C1 segment of cervical spinal cord (tissue), 14 donors: ENCODE measurements around the gene IFNL1.
"Not testable (repeated sequence)": the region's sequence is repeated elsewhere in the genome, so short reads cannot be mapped to it uniquely, and the experiment has no call there.

Experiments
- DNase-seq, 14 donors: peaks; one replicate each; lab custom pipeline; 2025; lab: John Stamatoyannopoulos, UW

IFNL1 gene

DNA sequence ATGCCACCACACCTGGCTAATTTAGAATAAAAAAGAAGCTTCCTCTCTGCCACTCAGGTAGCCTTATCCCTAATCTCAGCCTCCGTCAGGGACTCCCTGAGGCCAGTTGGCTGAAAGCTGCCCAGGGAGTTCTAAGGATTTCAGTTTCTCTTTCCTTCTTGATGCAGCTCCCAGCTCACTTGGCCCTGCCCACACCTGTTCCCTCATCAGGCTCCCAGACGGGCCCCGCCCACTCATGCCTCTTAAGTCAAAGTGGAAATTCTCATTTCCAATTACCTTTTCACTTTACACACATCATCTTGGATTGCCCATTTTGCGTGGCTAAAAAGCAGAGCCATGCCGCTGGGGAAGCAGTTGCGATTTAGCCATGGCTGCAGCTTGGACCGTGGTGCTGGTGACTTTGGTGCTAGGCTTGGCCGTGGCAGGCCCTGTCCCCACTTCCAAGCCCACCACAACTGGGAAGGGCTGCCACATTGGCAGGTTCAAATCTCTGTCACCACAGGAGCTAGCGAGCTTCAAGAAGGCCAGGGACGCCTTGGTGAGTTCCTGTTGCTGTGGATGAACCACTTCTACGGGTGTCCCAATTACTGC, at the start of gene IFNL1:
TSS of gene IFNL1 (plus strand) at position 353 of the 591 bp plus-strand sequence. CDS start at position 368, 15 bp downstream.
- DNase-seq: no peak

DNA sequence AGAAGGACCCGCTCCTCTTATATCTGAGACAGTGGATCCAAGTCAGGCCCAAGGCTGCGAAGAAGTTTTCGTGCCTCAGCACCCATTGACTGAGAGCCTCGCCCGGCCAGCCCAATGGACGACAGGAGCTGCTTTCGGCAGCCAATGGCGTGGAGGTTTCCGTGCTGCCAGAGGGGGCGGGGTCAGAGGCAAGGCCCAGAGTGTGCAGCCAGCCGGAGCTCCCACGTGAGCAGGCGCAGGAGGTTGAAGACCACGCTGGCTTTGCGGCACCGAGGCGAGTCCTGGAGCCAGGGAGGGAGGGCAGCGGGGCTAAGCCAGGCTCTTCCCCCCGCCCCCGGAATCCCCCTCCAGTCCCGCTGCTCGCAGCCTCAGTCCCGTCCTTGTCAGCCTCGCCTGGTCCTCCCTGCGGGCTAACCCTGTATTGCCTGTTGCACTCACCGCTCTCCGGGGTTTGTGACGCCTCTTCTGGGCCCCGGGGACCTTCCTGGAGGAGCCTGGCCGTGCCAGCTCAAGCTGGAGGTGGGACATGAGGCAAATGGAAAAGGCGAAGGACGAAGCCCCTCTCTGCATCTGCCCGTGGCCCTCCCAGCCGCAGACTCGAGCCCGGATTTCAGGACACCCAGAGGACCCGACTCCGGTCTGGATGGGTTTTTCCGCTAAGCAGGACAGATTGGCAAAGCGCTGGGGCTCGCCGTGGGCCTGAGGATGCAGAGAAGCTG, 49.1 kb upstream of the IFNL1 start:
- peak in 4 of 14 donors; percentile 1 to 32 (median 4) for DNase-seq

DNA sequence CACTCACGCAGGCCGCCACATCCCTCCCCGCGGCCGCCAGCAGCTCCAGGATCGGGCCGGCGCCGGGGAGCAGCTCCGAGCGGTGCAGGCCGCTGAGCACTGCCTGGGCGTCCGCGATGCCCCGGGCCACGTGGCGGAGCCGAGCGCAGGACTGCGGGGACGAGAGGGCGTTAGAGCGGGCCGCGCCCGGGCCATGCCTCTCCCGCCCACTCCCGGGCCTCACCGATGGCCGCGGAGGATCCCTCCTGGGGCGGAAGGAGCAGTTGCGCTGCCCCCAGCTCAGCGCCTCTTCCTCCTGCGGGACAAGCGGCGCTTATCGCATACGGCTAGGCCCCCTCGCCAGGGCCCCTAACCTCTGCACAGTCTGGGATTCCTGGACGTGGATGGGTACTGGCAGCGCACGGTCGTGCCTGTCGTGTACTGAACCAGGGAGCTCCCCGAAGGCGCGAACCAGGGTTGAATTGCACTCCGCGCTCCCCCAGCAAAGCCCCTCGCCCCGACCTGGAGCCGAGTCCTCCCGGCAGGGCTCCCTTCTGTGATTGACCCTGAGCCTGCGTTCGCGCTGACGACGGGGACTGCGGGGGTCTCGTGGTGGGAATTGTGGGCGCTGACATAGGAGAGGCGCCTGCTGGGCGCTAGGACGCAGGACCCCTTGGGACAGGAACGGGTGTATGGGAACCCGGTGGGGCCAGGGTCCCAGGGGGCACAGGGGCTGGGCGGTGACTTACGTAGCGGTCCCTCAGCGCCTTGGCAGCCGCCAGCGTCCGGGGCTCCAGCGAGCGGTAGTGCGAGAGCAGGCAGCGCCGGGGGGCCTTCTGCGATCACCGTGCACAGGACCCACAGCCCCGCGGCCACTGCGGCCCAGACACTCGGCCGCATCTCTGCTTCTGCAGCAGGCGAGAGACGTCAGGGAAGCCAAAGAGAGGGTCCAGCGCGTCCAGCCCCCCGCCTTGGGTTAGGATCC, 48.2 kb upstream of the IFNL1 start:
- peak in 1 of 14 donors; percentile 3 for DNase-seq

DNA sequence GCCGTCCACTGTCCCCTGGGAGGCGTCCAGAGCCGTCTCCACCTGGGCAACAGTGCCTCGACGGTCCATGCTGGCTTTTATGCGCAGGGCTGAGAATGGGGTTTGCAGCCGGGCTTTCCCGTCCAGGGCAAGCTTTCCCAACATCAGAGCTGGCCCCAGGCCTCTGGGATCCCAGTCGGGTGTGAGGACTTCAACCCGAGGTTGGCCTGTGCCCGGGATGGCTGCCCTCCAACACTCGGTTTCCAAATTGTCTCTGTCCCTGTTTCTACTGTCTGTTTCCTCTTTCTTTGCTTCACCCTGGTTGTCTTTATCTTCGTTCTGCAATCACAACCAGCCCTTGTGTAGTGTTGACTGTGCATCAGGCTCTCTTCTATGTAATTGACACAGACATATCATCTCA, 47.4 kb upstream of the IFNL1 start, which contains the start of gene IFNL4:
TSS of gene IFNL4 (minus strand) at position 51 of the 400 bp plus-strand sequence.
- DNase-seq: no peak

DNA sequence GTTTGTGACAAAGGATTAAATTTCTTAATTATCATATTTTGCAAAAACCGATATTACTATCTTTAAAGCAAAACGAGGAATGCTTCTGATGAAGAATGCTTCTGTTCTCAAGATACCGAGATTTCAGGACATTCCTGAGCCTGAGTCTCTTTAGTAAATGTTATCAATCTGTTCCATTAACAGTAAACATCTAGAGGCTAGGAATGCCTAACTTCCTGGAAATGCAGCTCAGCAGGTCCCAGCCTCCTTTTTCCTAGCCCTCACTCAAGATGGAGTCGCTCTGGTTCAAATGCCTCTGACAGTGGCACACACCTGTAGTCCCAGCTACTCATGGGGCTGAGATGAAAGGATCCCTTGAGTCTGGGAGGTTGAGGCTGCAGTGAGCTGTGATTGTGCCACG, 45.1 kb upstream of the IFNL1 start:
- no peak for DNase-seq

DNA sequence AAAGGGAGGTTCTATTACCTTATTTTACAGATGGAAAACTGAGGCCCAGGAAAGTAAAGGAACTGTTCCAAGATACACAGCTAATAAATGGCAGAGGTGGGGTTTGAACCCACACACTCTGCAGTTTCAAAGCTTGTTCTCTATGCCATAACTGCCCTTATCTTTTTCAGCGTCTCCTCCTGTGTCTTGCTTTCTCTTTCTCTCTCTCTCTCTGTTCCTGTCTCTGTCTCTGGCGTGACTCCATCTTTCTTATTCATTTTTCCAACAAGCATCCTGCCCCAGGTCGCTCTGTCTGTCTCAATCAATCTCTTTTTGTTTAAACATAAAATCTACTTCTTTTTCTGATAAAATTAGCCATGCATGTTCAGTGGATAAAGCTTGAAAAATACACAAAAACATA, 44.4 kb upstream of the IFNL1 start:
- no peak for DNase-seq

DNA sequence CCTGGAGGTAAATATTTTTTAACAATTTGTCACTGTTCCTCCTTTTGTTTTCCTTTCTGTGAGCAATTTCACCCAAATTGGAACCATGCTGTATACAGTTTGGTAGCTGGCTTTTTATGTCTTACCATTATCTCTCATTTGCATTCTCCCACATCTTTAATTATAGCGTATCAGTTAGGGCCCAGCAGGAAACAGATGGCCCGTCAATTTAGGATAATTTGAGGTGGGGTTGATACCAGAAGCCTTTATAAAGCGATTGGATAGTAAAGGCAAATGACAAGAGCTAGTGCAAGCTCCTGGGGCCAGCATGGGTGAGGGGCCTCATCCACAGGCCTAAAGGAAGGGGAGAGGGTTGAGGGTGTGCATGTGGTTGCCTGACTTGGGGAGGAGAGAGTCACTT, 43.7 kb upstream of the IFNL1 start:
- DNase-seq: no peak

DNA sequence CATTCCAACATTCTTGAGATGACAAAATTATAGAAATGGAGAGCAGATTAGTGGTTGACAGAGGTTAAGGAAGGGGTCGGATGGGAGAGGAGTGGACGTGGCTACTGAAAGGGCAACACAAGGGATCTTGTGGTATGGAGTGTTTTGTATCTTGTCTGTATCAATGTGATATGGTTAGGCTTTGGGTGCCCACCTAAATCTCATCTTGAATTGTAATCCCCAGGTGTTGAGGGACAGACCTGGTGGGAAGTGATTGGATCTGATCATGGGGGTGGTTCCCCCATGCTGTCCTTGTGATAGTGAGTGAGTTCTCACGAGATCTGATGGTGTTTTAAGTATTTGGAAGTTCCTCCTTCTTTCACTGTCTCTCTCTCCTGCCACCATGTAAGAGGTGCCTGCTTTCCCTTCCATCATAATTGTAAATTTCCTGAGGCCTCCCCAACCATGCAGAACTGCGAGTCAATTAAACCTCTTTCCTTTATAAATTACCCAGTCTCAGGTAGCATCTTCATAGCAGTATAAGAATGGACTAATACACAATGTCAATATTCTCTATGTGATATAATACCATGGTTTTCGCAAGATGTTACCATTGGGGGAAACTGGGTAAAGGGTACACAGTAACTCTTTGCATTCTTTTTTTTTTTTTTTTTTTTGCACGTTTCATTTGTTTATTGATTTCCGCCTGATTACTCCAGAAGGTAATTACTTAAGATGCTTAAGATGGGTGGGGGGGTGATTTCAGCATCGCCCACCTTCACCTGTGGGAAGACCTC, 42.6 kb upstream of the IFNL1 start:
- no peak for DNase-seq

DNA sequence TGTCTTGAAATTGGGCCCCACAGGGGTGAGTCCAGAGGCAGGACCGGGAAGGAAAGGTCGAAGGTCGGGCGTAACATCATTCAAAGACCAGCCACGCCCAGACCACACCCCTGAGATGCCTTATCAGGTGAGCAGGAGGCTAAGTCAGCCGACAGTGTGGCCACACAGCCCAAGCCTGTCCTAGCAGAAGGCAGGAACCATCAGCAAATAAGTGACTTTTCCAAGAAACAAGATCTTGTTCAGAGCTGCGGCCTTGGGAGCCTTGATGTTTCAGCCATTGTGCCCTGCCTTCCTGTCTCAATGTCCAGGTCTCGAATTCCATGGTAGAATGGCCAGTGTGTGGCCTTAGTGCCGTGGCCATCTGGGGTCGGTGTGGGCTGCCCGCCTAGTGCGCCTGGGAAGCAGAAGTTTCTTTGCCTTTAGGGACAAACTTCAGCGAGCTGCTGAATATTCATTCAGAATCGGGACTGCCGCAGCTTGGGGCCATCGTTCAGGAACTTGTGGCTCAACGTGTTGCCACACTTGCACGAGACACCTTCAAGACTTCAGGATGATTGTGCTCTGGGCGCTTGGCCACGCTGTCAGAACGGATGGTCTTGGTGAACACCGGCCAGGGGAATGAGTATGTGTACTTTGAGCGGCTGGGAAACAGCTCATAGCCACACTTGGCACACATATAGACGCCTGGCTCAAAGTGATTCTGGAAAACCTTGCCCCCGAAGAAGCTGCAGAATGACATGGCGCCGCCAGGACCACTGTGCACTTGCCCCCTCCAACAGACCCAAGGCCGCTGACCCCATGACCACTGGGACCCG, 41.5 kb upstream of the IFNL1 start:
- DNase-seq: no peak

DNA sequence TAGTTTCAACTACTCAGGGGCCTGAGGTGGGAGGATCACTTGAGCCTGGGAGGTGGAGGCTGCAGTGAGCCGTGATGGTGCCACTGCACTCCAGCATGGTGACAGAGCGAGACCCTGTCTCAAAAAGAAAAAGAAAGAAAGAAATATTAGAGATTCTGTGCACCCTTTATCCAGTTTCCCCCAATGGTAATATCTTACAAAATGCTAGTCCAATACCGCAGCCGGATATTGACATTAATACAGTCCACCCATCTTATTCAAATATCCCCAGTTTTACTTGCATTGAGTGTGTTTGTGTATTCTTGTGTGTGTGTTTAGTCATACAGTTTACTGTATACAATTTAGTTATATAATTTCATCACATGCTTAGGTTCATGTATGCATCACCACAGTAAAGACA, 39.0 kb upstream of the IFNL1 start:
- no peak for DNase-seq

DNA sequence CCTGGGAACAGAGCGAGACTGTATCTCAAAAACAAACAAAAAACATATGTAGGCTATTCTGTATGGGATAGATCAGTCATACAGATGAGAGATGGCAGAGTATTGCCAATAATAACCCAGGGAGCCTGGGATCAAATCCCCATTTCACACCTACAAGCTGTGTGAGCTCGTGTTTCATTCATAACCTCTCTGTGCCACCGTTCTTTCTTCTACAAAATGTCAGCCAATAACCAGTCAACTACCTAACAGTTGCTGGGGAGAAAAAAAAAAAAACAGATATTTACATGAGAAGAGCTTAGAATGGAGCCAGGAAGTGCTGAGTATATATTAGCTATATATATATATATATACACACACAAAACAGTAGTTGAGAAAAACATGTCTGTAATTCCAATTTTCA, 34.5 kb upstream of the IFNL1 start:
- no peak for DNase-seq

DNA sequence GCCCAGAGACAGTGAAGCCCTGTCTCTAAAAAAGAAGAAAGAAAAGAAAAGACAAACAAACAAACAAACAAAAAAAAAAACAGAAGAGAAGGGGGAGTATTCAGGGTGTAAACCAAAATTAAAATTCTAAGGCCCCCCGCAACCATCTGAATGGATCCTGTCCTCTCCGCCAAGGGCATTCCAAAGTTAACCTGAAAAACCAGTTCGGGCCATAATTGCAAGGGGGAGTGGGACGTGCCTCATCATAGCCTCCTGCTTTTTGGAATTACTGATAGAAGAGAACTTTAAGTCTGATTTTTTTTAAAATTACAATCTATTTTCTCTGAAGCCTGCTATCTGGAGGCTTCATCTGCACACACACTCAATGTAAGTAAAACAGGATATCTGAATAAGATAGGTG, 33.7 kb upstream of the IFNL1 start:
- no peak for DNase-seq

DNA sequence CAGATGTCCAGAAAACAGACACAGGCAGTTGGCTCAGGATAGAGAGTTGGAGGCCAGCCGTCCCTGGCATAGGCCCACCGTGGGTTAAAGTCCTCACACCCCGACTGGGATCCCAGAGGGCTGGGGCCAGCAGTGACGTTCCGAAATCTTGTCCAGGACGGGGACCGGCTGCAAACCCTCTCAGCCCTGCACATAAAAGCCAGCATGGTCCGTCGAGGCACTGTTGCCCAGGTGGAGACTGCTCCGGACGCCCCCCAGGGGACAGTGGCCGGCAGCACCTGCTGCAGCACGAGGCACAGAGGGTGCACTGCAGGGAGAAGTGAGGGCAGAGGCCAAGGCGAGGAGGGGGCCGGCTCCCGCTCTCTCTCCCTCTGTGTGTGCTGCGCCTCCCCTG, 32.3 kb upstream of the IFNL1 start:
- DNase-seq: no peak

DNA sequence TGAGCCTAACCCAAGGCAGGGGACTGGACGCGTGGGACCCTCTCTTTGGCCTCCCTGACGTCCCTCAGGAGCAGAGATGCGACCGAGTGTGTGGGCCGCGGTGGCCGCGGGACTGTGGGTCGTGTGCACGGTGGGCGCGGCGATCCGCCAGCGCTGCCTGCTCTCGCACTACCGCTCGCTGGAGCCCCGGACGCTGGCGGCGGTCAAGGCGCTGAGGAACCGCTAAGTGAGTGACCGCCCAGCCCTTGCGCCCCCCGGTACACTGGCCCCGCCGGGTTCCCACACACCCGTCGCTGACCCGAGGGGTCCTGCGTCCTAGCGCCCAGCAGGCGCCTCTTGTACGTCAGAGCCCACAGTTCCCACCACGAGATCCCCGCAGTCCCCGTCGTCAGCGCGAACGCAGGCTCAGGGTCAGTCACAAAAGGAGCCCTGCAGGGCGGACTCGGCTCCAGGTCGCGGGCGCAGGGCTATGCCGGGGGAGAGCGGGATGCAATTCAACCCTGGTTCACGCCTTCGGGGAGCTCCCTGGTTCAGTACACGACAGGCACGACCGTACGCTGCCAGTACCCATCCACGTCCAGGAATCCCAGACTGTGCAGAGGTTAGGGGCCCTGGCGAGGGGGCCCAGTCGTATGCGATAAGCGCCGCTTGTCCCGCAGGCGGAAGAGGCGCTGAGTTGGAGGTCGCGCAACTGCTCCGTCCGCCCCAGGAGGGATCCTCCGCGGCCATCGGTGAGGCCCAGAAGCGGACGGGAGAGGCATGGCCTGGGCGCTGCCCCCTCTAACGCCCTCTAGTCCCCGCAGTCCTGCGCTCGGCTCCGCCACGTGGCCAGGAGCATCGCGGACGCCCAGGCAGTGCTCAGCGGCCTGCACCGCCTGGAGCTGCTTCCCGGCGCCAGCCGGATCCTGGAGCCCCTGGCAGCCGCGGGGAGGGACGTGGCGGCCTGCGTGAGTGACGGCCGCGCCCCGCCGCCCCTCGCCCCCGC, 31.6 kb upstream of the IFNL1 start:
- no peak for DNase-seq

DNA sequence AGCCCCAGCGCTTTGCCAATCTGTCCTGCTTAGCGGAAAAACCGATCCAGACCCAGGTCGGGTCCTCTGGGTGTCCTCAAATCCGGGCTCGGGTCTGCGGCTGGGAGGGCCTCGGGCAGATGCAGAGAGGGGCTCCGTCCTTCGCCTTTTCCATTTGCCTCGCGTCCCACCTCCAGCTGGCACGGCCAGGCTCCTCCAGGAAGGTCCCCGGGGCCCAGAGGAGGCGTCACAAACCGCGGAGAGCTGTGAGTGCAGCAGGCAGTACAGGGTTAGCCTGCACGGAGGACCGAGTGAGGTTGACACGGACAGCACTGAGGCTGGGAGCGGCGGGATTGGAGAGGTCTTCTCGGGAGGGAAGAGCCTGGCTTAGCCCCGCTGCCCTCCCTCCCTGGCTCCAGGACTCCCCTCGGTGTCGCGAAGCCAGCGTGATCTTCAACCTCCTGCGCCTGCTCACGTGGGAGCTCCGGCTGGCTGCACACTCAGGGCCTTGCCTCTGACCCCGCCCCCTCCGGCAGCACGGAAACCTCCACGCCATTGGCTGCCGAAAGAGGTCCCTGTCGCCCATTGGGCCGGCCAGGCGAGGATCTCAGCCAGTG, 30.8 kb upstream of the IFNL1 start:
- peak in 1 of 14 donors; percentile 15 for DNase-seq

DNA sequence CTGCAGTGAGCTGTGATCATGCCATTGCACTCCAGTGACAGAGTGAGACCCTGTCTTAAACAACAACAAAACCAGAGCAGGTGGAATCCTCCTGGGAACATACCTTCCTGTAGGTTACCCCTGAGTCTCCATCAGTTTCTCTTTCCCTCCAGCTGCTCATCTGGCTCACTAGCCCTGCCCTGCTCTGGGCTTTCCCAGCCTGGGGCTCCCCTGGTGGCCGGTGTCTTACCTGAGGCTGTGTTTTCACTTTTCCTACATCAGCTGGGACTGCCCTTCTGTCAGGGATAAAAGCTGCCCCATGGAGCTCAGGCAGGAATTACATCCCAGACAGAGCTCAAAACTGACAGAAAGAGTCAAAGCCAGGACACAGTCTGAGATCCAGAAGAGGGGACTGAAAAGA, 28.1 kb upstream of the IFNL1 start, which contains the start of gene IFNL2:
TSS of gene IFNL2 (plus strand) at position 312 of the 400 bp plus-strand sequence. CDS start 173 bp downstream, outside the sequence.
- DNase-seq: not testable (repeated sequence)

DNA sequence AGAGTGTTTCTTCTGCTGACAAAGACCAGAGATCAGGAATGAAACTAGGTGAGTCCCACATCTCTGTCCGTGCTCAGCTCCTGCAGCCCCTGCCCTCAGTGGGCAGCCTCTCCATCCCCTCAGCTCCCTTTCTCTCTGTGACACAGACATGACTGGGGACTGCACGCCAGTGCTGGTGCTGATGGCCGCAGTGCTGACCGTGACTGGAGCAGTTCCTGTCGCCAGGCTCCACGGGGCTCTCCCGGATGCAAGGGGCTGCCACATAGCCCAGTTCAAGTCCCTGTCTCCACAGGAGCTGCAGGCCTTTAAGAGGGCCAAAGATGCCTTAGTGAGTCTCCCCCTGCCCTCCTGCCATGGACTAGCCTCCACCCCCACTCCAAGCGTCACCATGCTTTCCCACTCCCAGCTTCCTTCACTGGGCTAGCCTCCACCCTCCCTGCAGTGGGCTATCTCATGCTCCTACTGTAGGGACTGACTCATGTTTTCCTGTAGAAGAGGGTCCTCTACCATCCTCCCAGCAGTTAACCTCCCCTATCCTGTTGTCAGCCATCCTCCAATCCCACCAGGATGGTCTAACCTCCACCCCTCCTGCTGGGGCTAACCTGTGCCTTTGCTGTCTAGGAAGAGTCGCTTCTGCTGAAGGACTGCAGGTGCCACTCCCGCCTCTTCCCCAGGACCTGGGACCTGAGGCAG, 27.5 kb upstream of the IFNL1 start:
- DNase-seq: not testable (repeated sequence)

DNA sequence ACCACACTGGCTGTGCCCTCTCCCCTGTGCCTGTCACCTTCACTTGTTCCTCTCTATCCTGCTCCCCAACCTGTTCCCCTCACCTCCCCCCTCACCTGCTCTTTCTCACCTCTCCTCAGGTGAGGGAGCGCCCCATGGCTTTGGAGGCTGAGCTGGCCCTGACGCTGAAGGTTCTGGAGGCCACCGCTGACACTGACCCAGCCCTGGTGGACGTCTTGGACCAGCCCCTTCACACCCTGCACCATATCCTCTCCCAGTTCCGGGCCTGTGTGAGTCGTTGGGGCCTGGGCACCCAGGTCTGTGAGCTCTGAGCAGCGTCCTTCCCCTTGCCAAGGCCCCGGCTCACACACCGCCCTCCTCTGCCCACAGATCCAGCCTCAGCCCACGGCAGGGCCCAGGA, 26.8 kb upstream of the IFNL1 start:
- DNase-seq: not testable (repeated sequence)
